CD4-positive, alpha-beta T cell treated with Interleukin-10 for 1 hour (primary cell): Measurements from ENCODE around the gene KLHL8.
"Not testable (repeated sequence)": the region's sequence is repeated elsewhere in the genome, so short reads cannot be mapped to it uniquely, and the experiment has no call there.

Source experiments
- DNase-seq: peaks from one replicate; pipeline ENCODE4 v3.0.0-alpha.2; 2020

KLHL8 gene

GRCh38 chr4:87166296-87166854 is 54.0 kb downstream of the KLHL8 start:
- DNase-seq: no peak

DNA sequence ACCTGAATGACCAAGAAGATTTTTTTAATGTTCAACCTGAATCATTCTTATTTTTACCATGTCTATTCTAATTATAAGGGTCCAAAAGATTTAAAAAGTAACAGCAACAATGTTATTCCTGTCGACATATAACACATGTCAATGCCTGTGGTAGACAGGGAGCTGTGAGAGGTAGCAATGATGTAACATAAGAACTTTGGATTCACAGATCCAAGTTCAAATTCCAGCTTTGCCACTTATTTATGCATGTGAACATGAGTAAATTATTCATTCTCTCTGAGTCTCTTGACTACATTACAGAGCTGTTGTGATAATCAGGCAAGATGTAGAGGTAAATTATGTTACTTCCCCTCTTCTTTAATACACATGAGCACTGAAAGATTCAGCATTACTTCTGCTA is 54.5 kb downstream of the KLHL8 start:
- DNase-seq: no peak

DNA sequence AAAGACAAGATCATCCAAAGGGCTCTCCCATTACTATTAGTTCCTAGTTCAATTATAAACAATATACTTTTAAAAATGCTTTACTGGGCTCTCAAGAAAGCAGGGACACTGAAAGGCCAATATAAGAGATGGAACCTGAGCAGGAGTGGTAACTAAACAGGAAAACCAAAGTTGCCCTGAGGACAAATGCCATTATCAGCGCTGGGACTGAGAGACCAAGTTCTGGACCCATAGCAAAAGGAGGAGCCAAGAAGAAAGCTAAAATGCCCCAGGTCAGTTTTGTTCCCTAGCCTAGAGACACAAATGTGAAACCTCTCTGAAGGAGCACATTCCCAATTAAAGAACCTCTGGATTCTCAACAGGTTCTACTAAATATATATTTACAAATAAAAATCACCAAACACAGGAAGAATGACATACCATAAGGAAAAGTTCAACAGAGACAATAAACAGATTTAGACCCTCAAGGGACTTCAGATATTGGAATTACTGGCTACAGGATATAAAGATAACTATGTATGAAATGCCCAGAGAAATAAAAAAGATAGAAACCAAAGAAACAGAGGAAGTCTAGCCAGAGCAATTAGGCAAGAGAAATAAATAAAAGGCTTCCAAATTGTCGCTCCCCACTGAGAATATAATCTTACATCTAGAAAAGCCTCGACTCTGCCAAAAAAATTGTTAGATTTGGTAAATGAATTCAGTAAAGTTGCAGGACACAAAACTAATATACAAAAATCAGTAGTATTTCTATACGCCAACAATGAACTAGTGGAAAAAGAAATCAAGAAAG is 67.1 kb downstream of the KLHL8 start:
- no peak for DNase-seq

GRCh38 chr4:87152310-87153041 is 67.9 kb downstream of the KLHL8 start:
- no peak for DNase-seq

DNA sequence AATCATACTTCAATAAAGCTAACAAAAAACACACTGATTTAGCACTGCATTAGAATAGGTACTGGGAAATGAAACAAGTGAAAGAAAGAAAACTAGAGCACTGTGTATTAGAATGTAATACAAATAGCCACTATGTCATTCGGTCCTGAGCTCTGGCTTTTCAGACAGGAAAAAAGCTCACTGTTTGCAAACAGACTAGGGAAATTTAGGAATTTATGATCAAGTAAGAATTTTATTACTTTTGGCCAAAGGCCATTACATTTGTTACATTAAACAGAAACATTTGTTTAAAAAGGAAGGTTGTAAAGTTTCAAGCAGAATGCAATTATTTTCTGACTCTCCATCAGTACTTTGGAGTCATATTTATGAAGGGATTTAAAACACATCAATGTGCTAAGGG is 68.7 kb downstream of the KLHL8 start:
- no peak for DNase-seq

DNA sequence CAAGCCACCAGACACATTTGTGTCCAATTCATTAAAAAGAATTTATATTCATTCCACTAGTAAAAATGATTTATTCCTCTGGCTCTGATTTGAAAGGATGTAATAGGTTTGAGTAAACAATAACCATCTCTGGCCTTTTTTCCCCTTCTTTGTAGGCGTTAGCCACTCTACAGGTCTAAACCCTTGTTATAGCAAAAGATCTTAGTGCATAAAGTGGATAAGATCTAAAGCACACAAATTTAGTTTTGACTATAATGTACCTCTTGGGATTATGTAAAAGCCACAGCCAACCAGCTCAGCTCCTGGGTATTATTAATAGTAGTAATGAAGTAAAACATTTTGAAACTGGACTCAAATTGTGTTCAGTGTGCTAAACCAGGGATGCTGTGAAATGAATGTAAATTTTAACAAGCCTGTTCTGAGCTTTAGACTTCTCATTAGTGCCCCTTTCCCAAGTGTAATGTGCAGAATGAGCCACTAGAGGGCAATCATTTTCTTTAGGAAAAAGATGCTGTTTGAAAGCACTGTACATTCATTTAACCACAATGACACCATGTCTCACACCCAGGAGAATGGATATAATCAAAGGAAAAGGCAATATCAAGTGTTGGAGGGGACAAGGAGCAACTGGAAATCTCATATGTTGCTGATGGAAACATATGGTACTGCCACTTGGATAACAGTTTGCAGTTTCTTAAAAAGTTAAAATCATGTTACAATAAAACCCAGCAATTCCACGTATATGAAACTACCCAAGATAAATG is 69.7 kb downstream of the KLHL8 start:
- DNase-seq: peak; percentile 79

GRCh38 chr4:87147116-87147515 is 73.3 kb downstream of the KLHL8 start:
- no peak for DNase-seq

GRCh38 chr4:87145934-87146333 is 74.5 kb downstream of the KLHL8 start:
- DNase-seq: not testable (repeated sequence)

DNA sequence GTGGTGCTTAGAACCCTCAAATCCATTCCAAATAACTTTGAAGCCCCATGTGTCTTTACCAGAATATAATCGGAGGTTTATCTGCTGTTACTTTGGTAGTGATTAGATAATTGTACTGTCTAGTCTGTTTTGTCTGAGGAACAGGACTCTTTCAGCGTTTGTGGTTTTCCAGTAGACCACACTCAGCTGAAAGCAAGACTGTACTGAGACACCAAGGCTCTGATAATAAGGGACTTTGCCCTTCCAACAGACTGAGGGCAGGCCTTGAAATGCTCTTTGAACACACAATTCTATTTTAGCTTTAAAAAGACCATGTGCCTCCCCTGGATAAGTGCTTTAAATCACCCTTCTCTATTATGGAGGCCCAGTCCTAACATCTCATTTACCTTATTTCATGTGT is 76.1 kb downstream of the KLHL8 start:
- DNase-seq: no peak

GRCh38 chr4:87141428-87141827 is 79.0 kb downstream of the KLHL8 start:
- no peak for DNase-seq

GRCh38 chr4:87134122-87134521 is 86.3 kb downstream of the KLHL8 start:
- no peak for DNase-seq

GRCh38 chr4:87133183-87133582 is 87.2 kb downstream of the KLHL8 start:
- DNase-seq: no peak

DNA sequence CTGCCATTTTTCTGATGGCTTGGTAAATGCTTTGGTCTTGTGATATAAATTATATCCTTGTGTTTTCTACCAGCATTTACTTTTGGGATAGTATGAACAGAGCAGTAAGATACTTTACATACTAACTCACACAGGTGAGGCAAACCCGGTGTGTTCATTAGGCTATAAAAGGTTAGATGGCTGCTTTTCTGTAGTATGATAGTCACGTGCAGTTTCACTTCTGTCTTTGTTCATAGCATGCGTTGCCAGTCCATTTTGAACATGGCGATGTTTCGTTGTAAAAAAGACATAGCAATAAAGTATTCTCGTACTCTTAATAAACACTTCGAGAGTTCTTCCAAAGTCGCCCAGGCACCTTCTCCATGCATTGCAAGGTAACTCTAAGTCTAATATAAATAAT is 88.4 kb downstream of the KLHL8 start:
- DNase-seq: no peak

- no peak for DNase-seq
Observed at GRCh38 chr4:87130985-87131703, 89.3 kb downstream of the KLHL8 start.

- DNase-seq: no peak
Observed at GRCh38 chr4:87129681-87130080, 90.7 kb downstream of the KLHL8 start.

DNA sequence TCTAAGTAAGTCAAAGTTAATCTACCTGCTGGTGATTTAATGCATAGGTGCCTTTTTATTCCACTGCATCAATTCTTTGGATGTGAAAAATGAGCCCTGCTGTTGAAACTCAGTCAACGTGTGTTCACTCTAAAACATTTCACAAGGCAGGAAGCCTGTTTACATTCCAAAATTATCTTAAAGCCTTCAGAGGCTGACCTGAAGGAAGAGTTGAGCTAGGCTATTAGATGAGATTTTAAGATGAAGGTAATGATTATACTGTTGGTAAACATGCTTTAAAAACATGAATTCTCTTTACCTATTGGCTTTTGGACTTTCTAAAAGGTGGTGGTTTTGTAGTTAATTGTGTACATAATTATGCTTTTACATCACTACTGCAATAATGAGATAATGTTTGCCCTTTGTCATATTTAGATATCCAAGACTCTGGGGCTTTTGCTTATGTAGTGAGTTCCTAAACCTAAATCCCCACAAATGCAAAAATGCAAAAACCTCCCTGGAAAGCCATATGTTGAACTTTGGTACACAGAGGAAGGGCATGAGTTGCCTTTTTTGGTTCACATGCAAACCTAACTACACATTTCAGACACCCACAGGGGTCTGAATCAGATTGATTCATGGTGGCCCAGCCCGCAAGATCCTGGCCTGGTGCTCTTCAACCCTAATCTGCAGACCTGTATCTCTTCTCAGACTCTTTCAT is 92.3 kb downstream of the KLHL8 start:
- DNase-seq: no peak

- DNase-seq: no peak
Observed at GRCh38 chr4:87126056-87126455, 94.4 kb downstream of the KLHL8 start.

DNA sequence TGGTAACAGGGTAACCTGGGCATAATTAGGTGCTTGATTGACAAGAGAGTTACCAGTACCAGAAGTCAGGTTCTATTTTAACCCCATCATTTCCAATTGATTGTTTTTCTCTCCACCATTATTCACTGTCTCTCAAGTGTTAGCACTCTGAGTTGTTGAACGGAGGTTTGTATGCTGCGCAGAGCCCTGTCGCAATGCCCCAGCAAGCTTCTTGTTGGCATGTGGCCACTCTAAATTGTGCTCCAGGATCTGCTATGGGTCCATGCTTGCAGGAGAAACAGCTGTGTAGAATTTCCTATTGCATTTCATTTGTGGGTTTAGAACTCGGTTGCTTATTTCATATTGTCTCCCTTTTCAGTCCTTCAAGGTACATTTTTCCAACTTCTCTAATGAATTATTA is 98.2 kb downstream of the KLHL8 start:
- DNase-seq: no peak

GRCh38 chr4:87121341-87122065 is 98.9 kb downstream of the KLHL8 start:
- no peak for DNase-seq

GRCh38 chr4:87120411-87121162 is 99.8 kb downstream of the KLHL8 start:
- no peak for DNase-seq

- DNase-seq: no peak
Observed at GRCh38 chr4:87120010-87120409, 100.4 kb downstream of the KLHL8 start.
